Measurements from ENCODE around the gene CES3.

DNA sequence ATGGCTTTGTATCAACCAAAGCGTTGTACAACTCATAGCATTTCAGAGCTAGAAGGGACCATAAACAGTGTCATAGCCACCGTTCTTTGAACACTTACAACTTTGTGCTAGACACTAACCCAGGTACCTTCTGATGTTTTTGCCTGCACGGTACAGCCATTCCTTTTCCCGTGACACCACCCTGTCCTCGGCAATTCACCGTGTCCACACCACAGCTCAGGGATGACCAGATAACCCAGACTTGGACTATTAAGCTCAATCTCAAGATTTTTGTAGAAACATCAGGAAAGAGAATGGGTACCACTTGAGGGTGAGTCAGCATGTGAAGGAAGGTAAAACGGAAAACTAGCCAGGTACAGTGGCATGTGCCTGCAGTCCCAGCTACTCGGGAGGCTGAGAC, 58.1 kb downstream of the CES3 start:
- TF ChIP-seq POLR2A (IDR thresholded peaks at IDR 0.05): no peak
- TF ChIP-seq, protein P1, sequence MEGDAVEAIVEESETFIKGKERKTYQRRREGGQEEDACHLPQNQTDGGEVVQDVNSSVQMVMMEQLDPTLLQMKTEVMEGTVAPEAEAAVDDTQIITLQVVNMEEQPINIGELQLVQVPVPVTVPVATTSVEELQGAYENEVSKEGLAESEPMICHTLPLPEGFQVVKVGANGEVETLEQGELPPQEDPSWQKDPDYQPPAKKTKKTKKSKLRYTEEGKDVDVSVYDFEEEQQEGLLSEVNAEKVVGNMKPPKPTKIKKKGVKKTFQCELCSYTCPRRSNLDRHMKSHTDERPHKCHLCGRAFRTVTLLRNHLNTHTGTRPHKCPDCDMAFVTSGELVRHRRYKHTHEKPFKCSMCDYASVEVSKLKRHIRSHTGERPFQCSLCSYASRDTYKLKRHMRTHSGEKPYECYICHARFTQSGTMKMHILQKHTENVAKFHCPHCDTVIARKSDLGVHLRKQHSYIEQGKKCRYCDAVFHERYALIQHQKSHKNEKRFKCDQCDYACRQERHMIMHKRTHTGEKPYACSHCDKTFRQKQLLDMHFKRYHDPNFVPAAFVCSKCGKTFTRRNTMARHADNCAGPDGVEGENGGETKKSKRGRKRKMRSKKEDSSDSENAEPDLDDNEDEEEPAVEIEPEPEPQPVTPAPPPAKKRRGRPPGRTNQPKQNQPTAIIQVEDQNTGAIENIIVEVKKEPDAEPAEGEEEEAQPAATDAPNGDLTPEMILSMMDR (IDR thresholded peaks at IDR 0.05 in 4 of 5, conservative IDR thresholded peaks at IDR 0.05 in 1 of 5): no peak

Data from gastrocnemius medialis (tissue), 4 donors.